MCF 10A (cell line): ENCODE results near the gene ZNF219. TPM values are rescaled to one million over a fixed set of nuclear protein-coding genes. Genes with fewer than 3 reads are reported as not detected.

Experiments used
- BruUV-seq: library from RNA; stranded (reverse); fragments of 400-500 nt; replicated peaks from 2 replicates; lab custom pipeline; 2021; lab: Mats Ljungman, UMichigan
- CTCF ChIA-PET: fragments of 300-600 bp; sonication (Branson Sonifier 250); formaldehyde crosslinking; extraction: SDS; loops from one replicate; lab custom pipeline; 2021; ENCODE audit warnings: antibody characterized with exemption, inconsistent platforms; lab: Yijun Ruan, JAX
- POLR2A ChIA-PET: fragments of 300-600, 350-650 bp; sonication (Branson Sonifier 250); formaldehyde crosslinking; extraction: SDS; loops from one replicate; lab custom pipeline; 2020; ENCODE audit warnings: antibody characterized with exemption, inconsistent platforms; lab: Yijun Ruan, JAX
- DNase-seq: peaks from one replicate; pipeline ENCODE4 v3.0.0-alpha.2; 2018; ENCODE audit not compliant: unreplicated experiment
- H3K27ac Mint-ChIP-seq: one replicate; pipeline ENCODE4 v1.8.0; 2022; ENCODE audit warnings: mild to moderate bottlenecking, low read depth, mixed read lengths; ENCODE audit not compliant: unreplicated experiment
- H3K27me3 Mint-ChIP-seq: one replicate; pipeline ENCODE4 v1.8.0; 2022; ENCODE audit warnings: mixed read lengths; ENCODE audit not compliant: insufficient read depth, unreplicated experiment
- H3K36me3 Mint-ChIP-seq: one replicate; pipeline ENCODE4 v1.8.0; 2022; ENCODE audit warnings: mild to moderate bottlenecking, moderate library complexity, mixed read lengths; ENCODE audit not compliant: insufficient read depth, unreplicated experiment
- H3K4me1 Mint-ChIP-seq: one replicate; pipeline ENCODE4 v1.8.0; 2022; ENCODE audit warnings: mixed read lengths; ENCODE audit not compliant: insufficient read depth, unreplicated experiment
- H3K4me3 Mint-ChIP-seq: one replicate; pipeline ENCODE4 v1.8.0; 2022; ENCODE audit warnings: mild to moderate bottlenecking, moderate library complexity, mixed read lengths; ENCODE audit not compliant: unreplicated experiment
- H3K9me3 Mint-ChIP-seq: one replicate; pipeline ENCODE4 v1.8.0; 2022; ENCODE audit warnings: mixed read lengths; ENCODE audit not compliant: unreplicated experiment
- CTCF ChIP-seq: fragments of 200-600 bp; IDR thresholded peaks from one replicate; pipeline ENCODE4 v1.8.0; 2022; ENCODE audit warnings: antibody characterized with exemption, mild to moderate bottlenecking; ENCODE audit not compliant: unreplicated experiment
- intact Hi-C: fragments of 100-400 bp; cut with micrococcal nuclease; formaldehyde crosslinking; loops from 2 replicates; pipeline ENCODE4 v1.14.1; 2022
- total RNA-seq: library from RNA; stranded (reverse); gene quantifications from 2 replicates; pipeline ENCODE4 v1.2.3, GENCODE V29; 2022

ZNF219 gene
- total RNA-seq, 1 experiment from 2014 or later = 33.8 TPM

GRCh38 chr14:21104448-21105060, 6.1 kb upstream of the ZNF219 start:
- peak; percentile 89 for TF ChIP-seq CTCF
- BruUV-seq = no TSS peak
- H3K36me3 Mint-ChIP-seq = no peaks in the 10 kb centered on the region
- intact Hi-C loops = loop anchor here (1.0 to 5.0 kb wide), 5 partner anchors 12 to 422 kb away; partner anchors contain the start of gene RNASE4
- H3K4me3 Mint-ChIP-seq = peak overlapping the region; percentile 84
- ChIA-PET POLR2A (interaction anchor here (0.6 to 5.2 kb wide), 16 partner anchors 9 to 691 kb away, joined by 3 to 44 read pairs (median 7); partner anchors contain the start of genes ARHGEF40, RNASE4, RNASE7 and TEP1), CTCF (interaction anchor here (0.6 to 10.5 kb wide), 35 partner anchors 10 to 643 kb away, joined by 3 to 248 read pairs (median 9); partner anchors contain the start of genes ARHGEF40, PIP4P1, RNASE4 and RNASE7)
- H3K27me3 Mint-ChIP-seq = no peaks in the 10 kb centered on the region
- H3K27ac Mint-ChIP-seq = peak overlapping the region; percentile 67
- no peaks in the 10 kb centered on the region for H3K9me3 Mint-ChIP-seq
- peaks cover 46% of the 10 kb centered on the region for H3K4me1 Mint-ChIP-seq
- DNase-seq = peak; percentile 85

GRCh38 chr14:21103710-21104447, 5.4 kb upstream of the ZNF219 start:
- no peaks in the 10 kb centered on the region for H3K9me3 Mint-ChIP-seq

GRCh38 chr14:21103411-21103709, 4.9 kb upstream of the ZNF219 start:
- no TSS peak for BruUV-seq
- Mint-ChIP-seq H3K4me3 (peak overlapping the region; percentile 84), H3K36me3 (no peaks in the 10 kb centered on the region), H3K9me3 (no peaks in the 10 kb centered on the region), H3K27ac (peak overlapping the region; percentile 67), H3K4me1 (peaks cover 55% of the 10 kb centered on the region), H3K27me3 (no peaks in the 10 kb centered on the region)
- CTCF ChIA-PET = interaction anchor here (0.7 to 10.5 kb wide), 29 partner anchors 9 to 776 kb away, joined by 3 to 248 read pairs (median 9); partner anchors contain the start of genes ARHGEF40, RNASE7 and SLC39A2
- no peak for TF ChIP-seq CTCF
- POLR2A ChIA-PET = interaction anchor here (0.7 to 5.2 kb wide), 19 partner anchors 8 to 760 kb away, joined by 3 to 44 read pairs (median 5); partner anchors contain the start of genes ARHGEF40 and RNASE7
- DNase-seq = no peak
- intact Hi-C loops = loop anchor here (5.0 kb wide), 1 partner anchor 421 kb away; the partner anchor contains the start of gene RNASE4

More at GRCh38 chr14:21103710-21104447, 5.4 kb upstream of the ZNF219 start:
- TSS peak; percentile 85 for BruUV-seq
- Mint-ChIP-seq H3K4me1 (peaks cover 52% of the 10 kb centered on the region), H3K4me3 (peak overlapping the region; percentile 84), H3K27ac (peak overlapping the region; percentile 67), H3K36me3 (no peaks in the 10 kb centered on the region), H3K27me3 (no peaks in the 10 kb centered on the region)
- POLR2A ChIA-PET = interaction anchor here (0.6 to 5.2 kb wide), 23 partner anchors 9 to 690 kb away, joined by 3 to 44 read pairs (median 4); partner anchors contain the start of genes ARHGEF40, RNASE4, RNASE7 and TEP1
- peak; percentile 98 for DNase-seq
- TF ChIP-seq CTCF = peak; percentile 58
- CTCF ChIA-PET = interaction anchor here (0.6 to 10.5 kb wide), 37 partner anchors 9 to 776 kb away, joined by 3 to 248 read pairs (median 7); partner anchors contain the start of genes ARHGEF40, PIP4P1, RNASE4 and RNASE7
- intact Hi-C loops = loop anchor here (1.0 to 5.0 kb wide), 4 partner anchors 12 to 422 kb away; partner anchors contain the start of gene RNASE4
